Activated naive CD4-positive, alpha-beta T cell (primary cell): ENCODE data around the gene MCRS1.

Experiments used
- DNase-seq, 4 experiments: peaks; one replicate each; lab custom pipeline; 2025; lab: John Stamatoyannopoulos, UW

MCRS1 gene

GRCh38 chr12:49582850-49583249 is 14.9 kb upstream of the MCRS1 start:
- no peak for DNase-seq

- DNase-seq = no peak
These were observed 14.3 kb upstream of the MCRS1 start for GRCh38 chr12:49582201-49582600.

- peak in 2 of 4 experiments; percentile 13 to 47 for DNase-seq
These were observed 12.9 kb upstream of the MCRS1 start for GRCh38 chr12:49580572-49581535.

DNA sequence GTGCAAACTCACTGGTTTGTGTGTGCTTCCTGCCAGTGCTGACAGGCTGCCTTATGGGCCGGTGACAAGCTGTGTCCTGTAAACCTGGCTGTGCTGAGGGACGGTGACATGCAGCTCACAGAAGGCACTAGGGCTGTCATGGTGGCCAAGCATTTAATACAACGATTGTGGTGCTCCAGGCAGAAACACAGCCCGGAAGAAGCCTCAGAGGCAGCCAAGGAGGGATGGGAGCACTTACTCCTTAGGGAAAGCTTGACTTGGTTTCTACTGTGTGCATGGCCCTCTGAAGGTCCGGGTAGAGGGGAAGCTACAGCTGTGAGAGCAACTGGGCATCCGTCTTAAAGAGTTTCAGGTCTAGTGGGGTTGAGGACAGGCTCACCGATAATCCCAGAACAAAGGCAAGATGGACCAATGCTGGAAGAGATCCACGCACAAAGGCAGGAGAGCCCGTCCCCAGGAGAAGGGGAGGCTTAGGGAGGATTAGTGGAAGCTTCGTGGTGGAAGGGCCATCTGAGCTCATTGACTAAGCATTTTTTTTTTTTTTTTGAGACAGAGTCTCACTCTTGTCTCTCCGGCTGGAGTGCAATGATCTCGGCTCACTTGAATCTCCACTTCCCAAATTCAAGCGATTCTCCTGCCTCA is 10.7 kb upstream of the MCRS1 start:
- DNase-seq = no peak

DNA sequence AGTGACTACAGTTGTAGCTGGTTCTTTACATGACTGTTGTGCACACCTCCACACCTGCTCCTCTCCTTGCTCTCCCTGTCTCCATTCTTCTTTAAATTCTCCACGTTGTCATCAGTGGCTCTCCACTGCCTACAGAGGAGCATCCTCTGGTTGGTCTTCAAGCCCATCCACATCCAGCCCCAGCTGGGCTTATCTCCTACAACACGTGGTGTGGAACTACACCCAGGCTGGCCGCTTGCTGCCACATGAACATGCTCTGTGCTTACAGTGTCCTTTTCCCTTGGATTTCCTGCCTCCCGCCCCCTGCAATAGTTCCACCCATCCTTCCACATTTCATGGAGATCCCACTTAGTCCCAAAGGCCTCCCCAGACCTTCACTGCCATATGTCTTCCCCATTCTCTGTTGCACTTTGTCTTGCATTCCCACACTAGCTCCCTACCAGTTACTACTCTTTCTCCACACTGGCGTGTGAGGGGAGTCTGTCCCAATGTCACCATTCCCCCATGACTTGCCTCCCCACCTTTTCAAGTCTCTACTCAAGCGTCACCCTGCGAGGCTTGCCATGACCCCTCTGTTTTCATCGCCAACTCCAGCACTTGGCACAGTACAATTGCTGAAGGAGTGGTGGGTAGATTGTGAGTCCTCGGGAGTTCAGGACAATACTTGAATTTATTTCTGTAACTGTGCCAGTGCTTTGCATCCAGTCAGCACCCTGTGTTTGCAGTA is 9.8 kb upstream of the MCRS1 start:
- DNase-seq = no peak

DNA sequence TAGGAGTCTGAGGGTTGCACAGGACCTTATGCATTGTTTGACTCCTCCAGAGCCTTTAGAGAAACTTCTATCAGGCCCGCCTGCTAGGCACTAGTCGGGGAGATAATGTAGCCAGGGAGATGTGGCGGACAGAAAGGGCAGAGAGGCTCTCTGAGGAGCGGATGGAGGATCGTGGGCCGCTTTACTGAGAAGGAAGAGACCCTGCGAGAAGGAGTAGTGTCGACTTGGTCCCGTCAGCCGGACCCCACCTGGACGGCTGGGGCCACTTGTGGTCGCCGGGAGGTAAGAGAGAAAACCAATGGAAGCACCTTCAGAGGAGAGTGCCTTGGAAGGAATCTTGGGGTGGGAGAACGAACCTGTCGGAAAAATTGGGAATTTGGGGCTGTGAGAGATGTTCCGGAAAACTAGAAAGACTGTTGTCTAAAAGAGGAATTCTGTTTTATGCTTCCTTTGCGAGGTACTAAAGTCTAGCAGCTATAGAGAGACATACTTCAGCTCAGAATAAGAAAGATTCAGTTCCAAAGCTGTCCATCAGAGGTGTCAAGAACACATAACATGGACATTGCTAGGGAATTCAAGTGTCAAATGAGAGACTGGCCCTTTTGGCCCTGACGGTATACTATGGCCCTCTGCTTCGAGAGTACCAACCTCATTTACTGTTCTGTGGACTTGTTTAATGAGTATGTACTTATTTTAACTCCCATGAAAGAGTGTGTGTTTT is 660 bp upstream of the MCRS1 start:
- no peak for DNase-seq

- no peak for DNase-seq
These were observed 686 bp downstream of the MCRS1 start for GRCh38 chr12:49567302-49567610.

GRCh38 chr12:49566361-49566760 is 1.6 kb downstream of the MCRS1 start:
- DNase-seq = no peak

DNA sequence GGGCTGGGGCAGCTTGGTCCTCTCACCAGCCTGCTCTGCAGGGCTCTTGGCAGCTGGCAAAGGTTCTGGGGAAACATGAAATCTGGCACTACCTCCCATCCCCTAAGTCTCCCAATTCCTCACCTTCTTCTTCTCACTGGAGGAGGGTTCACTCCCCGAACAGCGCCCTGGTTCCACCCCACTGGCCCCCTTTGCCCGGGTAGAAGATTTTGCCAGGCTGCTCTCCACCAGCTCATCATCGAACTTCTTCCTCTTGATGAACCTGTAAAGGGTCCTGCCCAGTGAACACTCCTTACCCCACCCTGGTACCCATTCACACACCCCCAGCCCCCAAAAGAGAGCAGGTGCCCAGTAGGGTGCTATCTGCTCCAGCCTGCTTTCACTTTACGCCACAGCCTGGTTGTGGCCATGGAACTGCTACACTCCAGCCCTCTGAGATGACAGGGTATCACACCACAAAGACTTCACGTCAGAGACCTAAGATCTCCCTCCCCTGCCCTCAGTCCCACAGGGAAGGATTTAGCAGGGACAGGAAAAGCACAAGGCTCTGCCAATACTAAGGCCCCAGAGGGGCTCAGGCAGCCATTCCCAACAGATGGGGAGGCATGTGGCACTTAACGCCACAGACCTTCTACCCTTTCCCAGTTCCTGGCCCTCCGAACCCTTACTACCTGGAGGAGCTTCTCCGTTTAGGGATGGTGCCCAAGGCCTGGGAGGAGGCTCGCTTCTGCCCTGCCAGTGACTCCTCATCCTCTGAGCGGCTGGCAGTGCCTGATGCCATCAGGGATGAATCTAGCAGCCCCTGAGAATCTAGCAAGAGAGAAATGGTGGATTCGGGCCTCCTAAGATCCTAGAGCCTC is 2.3 kb downstream of the MCRS1 start:
- DNase-seq = no peak

GRCh38 chr12:49564686-49565405 is 3.1 kb downstream of the MCRS1 start:
- no peak for DNase-seq

DNA sequence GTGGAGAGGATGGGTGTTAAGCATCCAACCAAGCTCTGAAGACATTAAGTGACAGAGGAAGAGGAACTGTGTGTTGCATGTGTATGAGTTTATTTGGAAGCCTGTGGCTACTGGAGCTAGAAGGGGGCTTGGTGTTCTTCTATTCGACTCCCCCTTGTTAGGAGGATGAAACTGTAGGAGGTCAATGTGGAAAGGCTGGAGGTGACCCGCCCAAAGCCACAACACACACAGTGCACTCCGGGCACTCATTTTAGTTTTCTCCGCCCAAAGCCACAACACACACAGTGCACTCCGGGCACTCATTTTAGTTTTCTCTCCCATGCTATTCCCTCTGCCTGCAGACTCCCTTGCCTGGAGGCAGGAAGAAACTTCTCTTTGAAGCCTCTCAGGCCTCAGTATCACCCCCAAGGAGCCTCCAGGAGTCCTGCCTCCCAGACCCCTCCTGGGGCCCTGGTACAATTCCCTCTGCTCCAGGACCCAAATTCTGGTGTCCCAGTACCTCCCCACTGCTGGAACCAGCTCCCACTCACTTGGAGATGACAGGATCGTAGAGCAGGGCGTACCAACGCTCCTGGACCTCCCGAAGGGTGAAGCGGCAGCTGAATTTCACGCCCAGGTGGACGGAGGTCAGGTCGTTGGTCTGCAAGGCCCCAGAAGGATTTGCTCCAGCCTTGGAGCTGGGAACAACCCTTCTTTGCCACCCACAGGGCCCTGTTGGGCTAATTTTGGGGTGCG is 3.8 kb downstream of the MCRS1 start:
- no peak for DNase-seq

DNA sequence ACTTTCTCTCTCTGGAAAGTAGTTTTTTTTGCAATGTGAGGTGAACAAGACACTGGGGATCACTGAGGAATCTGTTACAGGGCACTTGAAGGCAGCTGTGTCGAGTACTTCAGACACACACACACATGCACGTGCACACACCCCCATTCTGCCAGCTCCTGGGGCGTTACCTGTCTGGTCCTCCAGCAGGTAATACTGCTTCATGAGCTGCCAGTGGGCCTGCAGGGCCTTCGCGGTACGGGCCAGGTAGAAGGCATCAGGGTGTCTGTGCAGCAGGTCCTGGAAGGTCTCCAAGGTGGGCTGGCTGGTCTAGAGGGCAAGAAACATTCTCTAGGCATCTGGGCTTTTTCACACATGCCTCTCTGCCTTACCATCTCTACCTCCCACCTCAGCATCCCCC is 5.1 kb downstream of the MCRS1 start:
- DNase-seq = no peak

- DNase-seq = no peak
These were observed 5.7 kb downstream of the MCRS1 start for GRCh38 chr12:49562233-49562632.

GRCh38 chr12:49560695-49561094 is 7.2 kb downstream of the MCRS1 start:
- DNase-seq = no peak

- no peak for DNase-seq
These were observed 8.8 kb downstream of the MCRS1 start for GRCh38 chr12:49559011-49559675.

- no peak for DNase-seq
These were observed 9.4 kb downstream of the MCRS1 start for GRCh38 chr12:49558526-49558925.

DNA sequence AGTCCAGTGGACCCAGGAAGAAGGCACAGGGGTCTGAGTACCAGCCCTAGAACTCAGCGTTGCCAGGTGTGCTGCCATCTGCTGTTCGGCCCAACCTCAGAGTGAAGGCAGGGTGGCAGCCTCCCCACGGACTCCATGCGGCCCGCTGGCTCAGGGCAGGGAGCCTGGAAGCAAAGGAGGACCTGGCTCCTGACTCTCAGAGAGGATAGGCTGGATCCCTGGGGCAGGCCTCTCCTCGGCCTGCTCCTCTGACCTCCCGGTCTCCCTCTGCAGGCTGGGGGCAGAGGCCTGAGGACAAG is 10.1 kb downstream of the MCRS1 start:
- DNase-seq = no peak

DNA sequence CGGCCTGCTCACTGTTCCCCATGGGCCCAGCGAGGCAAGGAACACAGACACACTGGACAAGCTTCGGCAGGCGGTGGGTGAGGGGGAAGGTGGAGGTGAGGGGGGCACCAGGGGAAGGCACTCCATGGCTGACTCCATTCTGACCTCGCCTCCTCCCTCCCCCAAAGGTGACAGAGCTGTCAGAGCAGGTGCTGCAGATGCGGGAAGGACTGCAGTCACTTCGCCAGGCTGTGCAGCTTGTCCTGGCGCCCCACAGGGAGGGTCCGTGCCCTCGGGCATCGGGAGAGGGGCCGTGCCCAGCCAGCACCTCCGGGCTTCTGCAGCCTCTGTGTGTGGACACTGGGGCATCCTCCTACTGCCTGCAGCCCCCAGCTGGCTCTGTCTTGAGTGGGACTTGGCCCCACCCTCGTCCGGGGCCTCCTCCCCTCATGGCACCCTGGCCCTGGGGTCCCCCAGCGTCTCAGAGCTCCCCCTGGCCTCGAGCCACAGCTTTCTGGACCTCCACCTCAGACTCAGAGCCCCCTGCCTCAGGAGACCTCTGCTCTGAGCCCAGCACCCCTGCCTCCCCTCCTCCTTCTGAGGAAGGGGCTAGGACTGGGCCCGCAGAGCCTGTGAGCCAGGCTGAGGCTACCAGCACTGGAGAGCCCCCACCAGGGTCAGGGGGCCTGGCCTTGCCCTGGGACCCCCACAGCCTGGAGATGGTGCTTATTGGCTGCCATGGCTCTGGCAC is 10.6 kb downstream of the MCRS1 start:
- DNase-seq = no peak
